Right atrium auricular region (tissue), 2 donors: ENCODE data around the gene HES2. TPM values are rescaled to one million over a fixed set of nuclear protein-coding genes. Genes with fewer than 3 reads are reported as not detected.

Source experiments
- DNase-seq: peaks from one replicate; pipeline ENCODE4 v3.0.0-alpha.2; 2019; ENCODE audit warnings: low spot score
- H3K27ac ChIP-seq, 2 donors: fragments of 200-600 bp; sonication (generic); 1 replicate in 1 of 2; 2 replicates in 1 of 2; pipeline ENCODE4 v1.5.1; 2016 to 2019
- H3K27me3 ChIP-seq, 2 donors: fragments of 200-600 bp; sonication (generic); one replicate each; pipeline versions ENCODE4 v1.5.1 to v1.6.0; 2017 to 2019
- H3K36me3 ChIP-seq: fragments of 200-600 bp; sonication (generic); one replicate; pipeline ENCODE4 v1.5.1; 2016
- H3K4me1 ChIP-seq, 2 donors: fragments of 200-600 bp; sonication (generic); one replicate each; pipeline versions ENCODE4 v1.5.1 to v1.6.0; 2017 to 2019
- H3K4me3 ChIP-seq, 2 donors: fragments of 200-600 bp; sonication (generic); 1 replicate in 1 of 2; 2 replicates in 1 of 2; pipeline ENCODE4 v1.5.1; 2017 to 2019; ENCODE audit warnings: mild to moderate bottlenecking in 1 of 2, moderate library complexity in 1 of 2
- H3K9me3 ChIP-seq, 2 donors: fragments of 200-600 bp; sonication (generic); one replicate each; pipeline ENCODE4 v1.5.1; 2019
- total RNA-seq, 2 donors: library from RNA; depleted of rRNA; stranded (reverse); fragments of >200 nt; gene quantifications; one replicate each; pipeline ENCODE4 v1.1.0, GENCODE V29; 2016
- TF ChIP-seq, protein P1 (sequence below), 2 donors: fragments of 200-600 bp; sonication (generic); IDR thresholded peaks; one replicate each; pipeline ENCODE4 v1.5.1; 2019; ENCODE audit warnings: antibody characterized with exemption in 2 of 2

HES2 gene
- total RNA-seq, 2 donors from 2014 or later: not detected

DNA sequence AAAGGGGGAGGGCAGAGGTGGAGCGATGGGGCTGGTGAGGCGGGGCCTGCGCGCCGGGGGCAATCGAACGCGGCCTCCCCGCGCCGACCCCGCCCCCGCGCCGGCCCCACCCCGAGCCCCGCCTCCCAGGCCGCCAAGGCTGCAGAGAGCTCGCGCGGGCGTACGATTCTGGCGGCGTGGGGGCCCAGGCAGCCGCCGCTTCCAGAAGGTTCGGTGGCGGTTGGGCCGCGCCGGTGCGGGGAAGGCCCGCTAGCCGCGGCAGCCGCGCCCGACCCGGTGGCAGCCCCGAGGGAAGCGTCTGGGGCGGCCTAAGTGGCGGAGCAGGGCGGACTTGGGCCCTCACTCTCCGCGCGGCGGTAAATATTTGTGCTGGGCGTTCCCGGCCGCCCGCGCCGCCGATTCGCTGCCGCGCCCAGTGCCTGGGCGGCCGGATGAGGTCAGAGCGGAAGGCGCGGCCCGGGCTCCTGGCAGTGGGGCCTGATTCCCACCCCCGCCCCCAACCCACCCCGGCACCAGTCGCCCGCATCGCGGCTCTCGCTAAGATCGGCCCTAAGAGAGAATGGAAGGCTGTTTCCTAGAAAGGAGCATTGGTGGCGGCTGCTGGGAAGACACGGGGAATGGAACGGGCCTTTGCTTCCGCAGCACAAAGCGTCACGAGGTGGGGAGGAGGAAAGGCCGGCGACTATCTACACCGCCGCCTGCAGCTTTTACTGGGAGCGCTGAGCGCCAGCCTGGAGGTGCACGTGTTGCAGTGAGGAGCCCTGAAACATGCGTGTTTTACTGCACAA, 26.1 kb downstream of the HES2 start, which contains the start of gene ACOT7:
TSS of gene ACOT7 (minus strand) at position 368 of the 788 bp plus-strand sequence. CDS start 368 bp downstream, outside the sequence.
- peak; percentile 85 for DNase-seq
- Histone ChIP-seq H3K4me1 (peaks cover 0 to 18% of the 10 kb centered on the region in 2 donors), H3K27me3 (no peaks in the 10 kb centered on the region), H3K4me3 (peak within 1 kb of the TSS; percentile 55 to 66), H3K27ac (peak within 1 kb of the TSS; percentile 96 to 98), H3K36me3 (no peaks in the 10 kb centered on the region), H3K9me3 (no peaks in the 10 kb centered on the region)
- TF ChIP-seq, protein P1, sequence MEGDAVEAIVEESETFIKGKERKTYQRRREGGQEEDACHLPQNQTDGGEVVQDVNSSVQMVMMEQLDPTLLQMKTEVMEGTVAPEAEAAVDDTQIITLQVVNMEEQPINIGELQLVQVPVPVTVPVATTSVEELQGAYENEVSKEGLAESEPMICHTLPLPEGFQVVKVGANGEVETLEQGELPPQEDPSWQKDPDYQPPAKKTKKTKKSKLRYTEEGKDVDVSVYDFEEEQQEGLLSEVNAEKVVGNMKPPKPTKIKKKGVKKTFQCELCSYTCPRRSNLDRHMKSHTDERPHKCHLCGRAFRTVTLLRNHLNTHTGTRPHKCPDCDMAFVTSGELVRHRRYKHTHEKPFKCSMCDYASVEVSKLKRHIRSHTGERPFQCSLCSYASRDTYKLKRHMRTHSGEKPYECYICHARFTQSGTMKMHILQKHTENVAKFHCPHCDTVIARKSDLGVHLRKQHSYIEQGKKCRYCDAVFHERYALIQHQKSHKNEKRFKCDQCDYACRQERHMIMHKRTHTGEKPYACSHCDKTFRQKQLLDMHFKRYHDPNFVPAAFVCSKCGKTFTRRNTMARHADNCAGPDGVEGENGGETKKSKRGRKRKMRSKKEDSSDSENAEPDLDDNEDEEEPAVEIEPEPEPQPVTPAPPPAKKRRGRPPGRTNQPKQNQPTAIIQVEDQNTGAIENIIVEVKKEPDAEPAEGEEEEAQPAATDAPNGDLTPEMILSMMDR (IDR thresholded peaks at IDR 0.05): peak; percentile 12 to 57

DNA sequence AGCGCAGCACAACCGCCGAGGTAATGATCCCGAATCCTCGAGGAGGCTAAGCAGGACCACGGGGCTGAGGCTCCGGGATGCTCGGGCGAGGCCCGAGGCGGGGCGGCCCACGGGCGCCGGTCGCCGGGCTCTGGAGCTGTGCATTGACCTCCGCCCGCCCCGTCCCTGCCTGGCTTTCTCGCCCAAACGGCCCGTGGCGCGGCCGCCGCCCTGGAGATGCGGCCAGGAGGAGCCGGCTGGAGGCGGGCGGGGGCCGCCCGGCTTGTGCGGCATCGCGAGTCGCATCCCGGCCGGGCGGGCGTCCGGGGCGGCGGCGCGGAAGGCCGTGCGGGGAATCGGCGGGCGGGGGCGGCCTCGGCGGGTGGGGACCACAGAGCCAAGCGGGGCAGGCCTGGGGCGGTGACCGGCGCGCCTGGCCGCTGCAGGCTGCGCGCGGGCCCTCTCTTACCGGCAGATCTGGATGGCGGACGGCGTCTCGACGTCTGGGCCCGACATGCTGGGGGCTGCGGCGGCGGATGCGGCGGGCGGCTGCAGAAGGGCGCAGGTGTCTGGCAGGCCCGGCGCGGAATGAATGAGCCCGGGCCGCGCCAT, 26.8 kb downstream of the HES2 start:
- H3K4me1 ChIP-seq: peaks cover 0 to 18% of the 10 kb centered on the region in 2 donors
- no peaks in the 10 kb centered on the region for H3K27me3 ChIP-seq
- TF ChIP-seq, protein P1 (IDR thresholded peaks at IDR 0.05): no peak
- no peak for DNase-seq
- H3K36me3 ChIP-seq: no peaks in the 10 kb centered on the region
- no peaks in the 10 kb centered on the region for H3K9me3 ChIP-seq
- H3K27ac ChIP-seq: peak overlapping the region; percentile 96 to 98
- peak overlapping the region; percentile 55 to 66 for H3K4me3 ChIP-seq

DNA sequence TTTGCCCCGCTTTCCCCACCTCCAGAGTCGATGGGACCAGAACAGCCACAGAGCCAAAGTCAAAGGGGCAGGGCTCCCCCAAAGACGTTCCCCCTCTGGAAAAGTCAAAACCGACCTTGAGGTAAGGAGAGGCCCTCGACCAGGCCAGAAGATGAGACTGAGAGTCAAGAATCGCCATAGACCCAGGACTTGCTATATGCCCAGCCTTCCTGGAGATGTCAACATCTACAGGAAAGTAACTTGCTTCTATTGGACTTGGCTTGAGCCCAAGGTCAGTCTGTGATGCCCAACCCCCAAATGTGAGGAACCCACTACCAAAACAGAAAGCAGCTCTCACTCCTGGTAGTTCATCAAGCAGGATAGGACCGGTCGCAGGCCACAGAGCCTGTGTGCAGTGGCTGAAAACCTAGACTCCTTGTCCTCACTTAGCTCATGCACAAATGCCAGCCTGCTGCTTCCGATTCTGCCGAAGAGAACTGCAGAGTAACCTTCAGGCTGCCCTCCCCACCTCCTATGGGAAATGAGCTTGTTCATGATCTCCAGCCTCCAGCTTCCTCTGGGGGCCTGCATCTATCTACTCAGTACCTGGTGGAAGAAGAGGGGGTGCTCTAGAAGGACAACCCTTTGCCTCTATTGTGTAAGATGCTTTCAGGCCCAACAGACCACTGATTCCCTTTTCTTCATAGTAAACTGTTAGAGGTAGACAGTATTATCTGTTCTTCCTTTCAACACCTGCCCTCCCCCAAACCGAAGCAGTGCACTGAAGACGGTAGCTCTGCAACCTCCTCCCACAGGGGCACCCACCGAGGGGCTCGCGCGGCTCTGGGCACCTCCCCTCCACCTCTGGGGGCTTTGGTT, 27.5 kb downstream of the HES2 start:
- H3K4me3 ChIP-seq: peak overlapping the region; percentile 55 to 66
- H3K27me3 ChIP-seq: no peaks in the 10 kb centered on the region
- no peak overlapping the region for H3K27ac ChIP-seq
- H3K4me1 ChIP-seq: peaks cover 0 to 18% of the 10 kb centered on the region in 2 donors
- H3K36me3 ChIP-seq: no peaks in the 10 kb centered on the region
- TF ChIP-seq, protein P1 (IDR thresholded peaks at IDR 0.05): no peak
- DNase-seq: no peak
- no peaks in the 10 kb centered on the region for H3K9me3 ChIP-seq

DNA sequence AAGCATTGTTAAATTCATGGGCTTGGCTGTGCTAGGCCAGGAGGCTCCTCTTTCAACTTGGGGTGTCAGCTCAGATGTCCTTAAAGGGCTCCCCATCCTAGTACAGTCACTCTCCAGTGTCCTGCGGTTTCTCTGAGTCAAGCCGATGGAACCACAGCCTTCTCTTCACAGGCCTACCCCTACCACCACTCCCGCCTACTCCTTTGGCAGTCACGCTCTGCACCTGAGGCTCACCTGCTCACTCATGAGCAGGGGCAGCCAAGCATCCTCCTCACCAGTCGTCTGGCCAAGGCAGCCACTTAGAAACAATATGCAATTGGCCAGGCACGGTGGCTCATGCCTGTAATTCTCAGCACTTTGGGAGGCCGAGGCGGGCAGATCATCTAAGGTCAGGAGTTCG, 29.7 kb downstream of the HES2 start:
- H3K4me3 ChIP-seq: no peak overlapping the region
- H3K27me3 ChIP-seq: no peaks in the 10 kb centered on the region
- no peak for DNase-seq
- no peaks in the 10 kb centered on the region for H3K9me3 ChIP-seq
- no peaks in the 10 kb centered on the region for H3K36me3 ChIP-seq
- H3K4me1 ChIP-seq: peaks cover 0 to 32% of the 10 kb centered on the region in 2 donors
- TF ChIP-seq, protein P1 (IDR thresholded peaks at IDR 0.05): no peak
- no peak overlapping the region for H3K27ac ChIP-seq

DNA sequence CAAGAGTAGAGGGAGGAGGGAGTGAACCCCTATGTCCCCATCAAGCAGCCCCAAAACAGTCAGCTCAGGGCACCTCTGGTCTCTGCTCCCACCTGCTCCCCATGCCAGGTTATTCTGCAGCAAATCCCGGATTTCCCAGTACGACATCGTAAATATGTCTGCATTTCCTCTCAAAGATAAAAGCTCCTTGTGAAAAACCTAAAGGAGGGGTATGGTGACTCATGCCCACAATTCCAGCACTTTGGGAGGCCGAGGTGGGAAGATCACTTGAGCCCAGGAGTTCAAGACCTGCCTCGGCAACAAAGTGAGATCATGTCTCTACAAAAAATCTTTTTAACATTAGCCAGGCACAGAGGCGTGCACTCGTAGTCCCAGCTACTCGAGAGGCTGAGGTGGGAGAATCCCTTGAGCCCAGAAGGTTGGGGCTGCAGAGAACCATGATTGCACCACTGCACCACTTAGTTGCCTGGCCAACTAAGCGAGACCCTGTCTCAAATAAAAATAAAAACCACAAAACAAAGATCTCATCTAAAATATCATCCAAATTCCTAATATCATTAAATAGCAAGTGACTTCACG, 33.3 kb downstream of the HES2 start:
- no peak overlapping the region for H3K27ac ChIP-seq
- TF ChIP-seq, protein P1 (IDR thresholded peaks at IDR 0.05): no peak
- no peaks in the 10 kb centered on the region for H3K27me3 ChIP-seq
- H3K36me3 ChIP-seq: no peaks in the 10 kb centered on the region
- H3K4me1 ChIP-seq: peaks cover 0 to 19% of the 10 kb centered on the region in 2 donors
- H3K4me3 ChIP-seq: no peak overlapping the region
- no peak for DNase-seq
- H3K9me3 ChIP-seq: no peaks in the 10 kb centered on the region
